Activated B cell treated with CpG ODN at 0.5 μM for 24 hours (primary cell): Measurements from ENCODE around the gene ST6GALNAC6. TPM values are rescaled to one million over a fixed set of nuclear protein-coding genes. Genes with fewer than 3 reads are reported as not detected.

ENCODE experiments used
- ATAC-seq: fragments of 200-7000 bp; cut with Tn5 transposase; one replicate; pipeline ENCODE4 v1.10.0; 2021; ENCODE audit warnings: low read depth, mild to moderate bottlenecking, moderate library complexity
- CTCF ChIA-PET: fragments of 350-600 bp; sonication (Branson Sonifier 250); formaldehyde crosslinking; loops from one replicate; lab custom pipeline; 2021; ENCODE audit warnings: antibody characterized with exemption; lab: Charles Lee
- POLR2A ChIA-PET: fragments of 350-600 bp; sonication (Branson Sonifier 250); formaldehyde crosslinking; loops from one replicate; lab custom pipeline; 2021; ENCODE audit warnings: antibody characterized with exemption; lab: Charles Lee
- DNase-seq: peaks from one replicate; pipeline ENCODE4 v3.0.0; 2022
- H3K27ac Mint-ChIP-seq: one replicate; pipeline ENCODE4 v1.8.0; 2020; ENCODE audit warnings: mixed read lengths
- H3K27me3 Mint-ChIP-seq: one replicate; pipeline ENCODE4 v1.8.0; 2021; ENCODE audit warnings: mixed read lengths
- H3K36me3 Mint-ChIP-seq: one replicate; pipeline ENCODE4 v1.8.0; 2021; ENCODE audit warnings: low read depth, mixed read lengths
- H3K4me1 Mint-ChIP-seq: one replicate; pipeline ENCODE4 v1.8.0; 2021; ENCODE audit warnings: mixed read lengths
- H3K4me3 Mint-ChIP-seq: one replicate; pipeline ENCODE4 v1.8.0; 2020; ENCODE audit warnings: mild to moderate bottlenecking, mixed read lengths
- H3K9me3 Mint-ChIP-seq: one replicate; pipeline ENCODE4 v1.8.0; 2020; ENCODE audit warnings: mixed read lengths
- CTCF ChIP-seq: fragments of 200-600 bp; IDR thresholded peaks from one replicate; pipeline ENCODE4 v1.8.0; 2022; ENCODE audit warnings: antibody characterized with exemption, mild to moderate bottlenecking
- intact Hi-C: fragments of 100-400 bp; cut with micrococcal nuclease; formaldehyde crosslinking; loops from one replicate; pipeline ENCODE4 v1.15.1; 2024
- total RNA-seq: library from RNA; stranded (reverse); gene quantifications from 2 replicates; pipeline ENCODE4 v1.2.3, GENCODE V29; 2022

The ST6GALNAC6 gene
- total RNA-seq, 1 donor from 2014 or later: 47.5 TPM

GRCh38 chr9:127935765-127936221, 36.4 kb upstream of the ST6GALNAC6 start:
- Mint-ChIP-seq H3K36me3 (peaks cover 40% of the 10 kb centered on the region), H3K27ac (no peak overlapping the region), H3K27me3 (no peaks in the 10 kb centered on the region), H3K9me3 (no peaks in the 10 kb centered on the region), H3K4me1 (peaks cover 46% of the 10 kb centered on the region), H3K4me3 (peak overlapping the region; percentile 94)
- POLR2A ChIA-PET: interaction anchor here (0.5 kb wide), 1 partner anchor 19 kb away, joined by 3 read pairs; the partner anchor contains the start of gene ST6GALNAC4
- CTCF ChIA-PET: no interaction called here
- ATAC-seq (no peak), DNase-seq (no peak)
- TF ChIP-seq CTCF: no peak
- intact Hi-C loops: no loop called here

DNA sequence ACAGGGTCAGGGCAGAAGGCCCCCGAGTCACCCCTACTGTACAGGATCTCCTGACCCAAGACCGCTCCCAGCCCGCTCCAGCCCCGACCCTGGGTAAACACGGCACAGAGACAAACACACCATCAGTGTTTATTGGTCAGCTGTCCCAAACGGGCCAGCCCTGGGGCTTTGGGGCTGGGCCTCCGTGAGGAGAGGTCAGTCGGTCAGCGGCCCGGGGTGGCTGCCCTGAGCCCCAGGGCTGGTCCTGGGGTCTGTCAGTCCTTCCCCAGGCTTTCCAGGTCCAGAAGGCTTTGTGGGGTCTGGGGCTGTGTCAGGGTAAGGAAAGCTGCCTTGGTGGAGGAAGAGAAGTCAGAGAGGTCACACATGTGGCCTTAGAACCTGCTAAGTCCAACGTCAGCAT, 35.6 kb upstream of the ST6GALNAC6 start:
- DNase-seq (no peak), ATAC-seq (no peak)
- no peaks in the 10 kb centered on the region for H3K27me3 Mint-ChIP-seq
- H3K4me1 Mint-ChIP-seq: peaks cover 49% of the 10 kb centered on the region
- H3K4me3 Mint-ChIP-seq: peak overlapping the region; percentile 55
- POLR2A ChIA-PET: no interaction called here
- no peaks in the 10 kb centered on the region for H3K9me3 Mint-ChIP-seq
- no peak for TF ChIP-seq CTCF
- no peak overlapping the region for H3K27ac Mint-ChIP-seq
- H3K36me3 Mint-ChIP-seq: peaks cover 33% of the 10 kb centered on the region
- CTCF ChIA-PET: no interaction called here
- intact Hi-C loops: loop anchor here (5.0 kb wide), 1 partner anchor 323 kb away; the partner anchor contains the start of gene STXBP1

GRCh38 chr9:127934248-127934647, 34.8 kb upstream of the ST6GALNAC6 start:
- POLR2A ChIA-PET: interaction anchor here (0.6 kb wide), 1 partner anchor 170 kb away, joined by 8 read pairs; no protein-coding TSS in a partner anchor
- intact Hi-C loops: loop anchor here (5.0 kb wide), 1 partner anchor 322 kb away; the partner anchor contains the start of gene STXBP1
- no peak for TF ChIP-seq CTCF
- no peak overlapping the region for H3K27ac Mint-ChIP-seq
- H3K9me3 Mint-ChIP-seq: no peaks in the 10 kb centered on the region
- H3K36me3 Mint-ChIP-seq: peaks cover 33% of the 10 kb centered on the region
- no peaks in the 10 kb centered on the region for H3K27me3 Mint-ChIP-seq
- DNase-seq (no peak), ATAC-seq (no peak)
- no peak overlapping the region for H3K4me3 Mint-ChIP-seq
- H3K4me1 Mint-ChIP-seq: peaks cover 51% of the 10 kb centered on the region
- CTCF ChIA-PET: interaction anchor here (1.4 kb wide), 1 partner anchor 8 kb away, joined by 3 read pairs; no protein-coding TSS in a partner anchor

DNA sequence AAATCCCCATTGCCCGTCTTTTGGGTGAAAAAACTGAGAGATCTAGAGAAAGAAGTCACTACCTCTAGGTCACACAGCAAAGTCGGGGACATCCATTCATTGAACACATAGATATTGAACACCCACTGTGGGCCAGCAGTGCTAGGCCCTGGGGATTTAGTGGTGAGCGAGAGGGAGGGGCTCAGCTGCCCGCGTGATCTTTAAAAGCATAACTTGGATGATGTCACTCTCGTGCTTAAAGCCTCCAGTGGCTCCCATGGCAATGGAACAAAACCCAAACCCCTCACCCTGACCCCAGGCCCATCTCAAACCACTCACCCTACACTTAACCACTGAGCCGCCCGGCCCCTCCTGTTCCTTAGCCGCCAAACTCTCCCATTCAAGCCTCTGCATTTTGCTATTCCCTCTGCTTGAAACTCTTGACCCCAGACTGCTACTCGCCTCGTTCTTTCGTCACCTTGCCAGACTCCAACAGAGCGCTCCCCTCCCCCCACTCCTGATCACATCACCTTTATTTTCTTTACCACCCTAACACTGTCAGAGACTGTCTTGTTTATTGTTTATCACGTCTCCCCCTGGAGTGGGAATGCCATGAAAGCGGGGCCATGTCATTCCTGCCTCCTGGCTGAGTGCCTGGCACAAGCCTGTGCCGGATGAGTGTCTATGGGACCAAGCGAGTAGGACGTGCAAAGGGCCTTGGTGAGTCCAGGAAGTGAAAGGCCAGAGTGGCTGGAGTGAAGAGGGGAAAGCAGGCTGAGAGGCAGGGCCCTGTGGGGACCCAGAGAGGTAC, 31.9 kb upstream of the ST6GALNAC6 start:
- ATAC-seq: peak; percentile 59

More for the DNA sequence above, 31.9 kb upstream of the ST6GALNAC6 start:
- H3K4me3 Mint-ChIP-seq: peak overlapping the region; percentile 78
- intact Hi-C loops: loop anchor here (2.0 to 5.0 kb wide), 2 partner anchors 14 to 319 kb away; partner anchors contain the start of genes ST6GALNAC4 and STXBP1
- H3K27ac Mint-ChIP-seq: no peak overlapping the region
- TF ChIP-seq CTCF: no peak
- H3K4me1 Mint-ChIP-seq: peaks cover 45% of the 10 kb centered on the region
- H3K36me3 Mint-ChIP-seq: peaks cover 21% of the 10 kb centered on the region
- ChIA-PET CTCF (interaction anchor here (1.6 to 1.8 kb wide), 2 partner anchors 10 to 11 kb away, joined by 5 to 6 read pairs; no protein-coding TSS in a partner anchor), POLR2A (interaction anchor here (0.6 to 1.2 kb wide), 2 partner anchors 11 to 105 kb away, joined by 3 to 4 read pairs; no protein-coding TSS in a partner anchor)
- H3K9me3 Mint-ChIP-seq: no peaks in the 10 kb centered on the region
- DNase-seq: no peak
- H3K27me3 Mint-ChIP-seq: peaks cover 3% of the 10 kb centered on the region
